IPS DF 19.7 (cell line): ENCODE data around the gene CELF4.

ENCODE experiments used
- DNase-seq: peaks from one replicate; pipeline ENCODE4 v3.0.0-alpha.2; 2013; ENCODE audit warnings: low read depth, low spot score

The CELF4 gene

DNA sequence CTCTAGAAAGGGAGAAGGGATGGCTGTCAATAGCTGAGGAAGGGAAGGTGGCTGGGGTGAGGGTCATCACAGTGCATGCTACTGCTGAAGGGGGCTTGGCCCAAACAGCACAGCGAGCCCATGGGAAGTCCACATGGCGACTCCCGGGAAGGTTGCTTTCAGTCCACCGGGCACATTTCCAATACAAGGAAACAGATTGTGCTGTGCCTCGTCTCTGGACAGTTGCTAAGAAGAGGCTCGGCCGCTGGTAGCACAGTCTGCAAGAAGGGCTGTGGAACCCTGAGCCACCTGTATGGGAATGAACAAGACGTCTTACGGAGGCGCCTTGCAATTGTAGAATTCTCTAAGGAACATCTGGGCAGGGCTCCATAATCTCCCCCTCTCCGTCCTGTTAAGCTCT, 123.1 kb downstream of the CELF4 start:
- DNase-seq = no peak

DNA sequence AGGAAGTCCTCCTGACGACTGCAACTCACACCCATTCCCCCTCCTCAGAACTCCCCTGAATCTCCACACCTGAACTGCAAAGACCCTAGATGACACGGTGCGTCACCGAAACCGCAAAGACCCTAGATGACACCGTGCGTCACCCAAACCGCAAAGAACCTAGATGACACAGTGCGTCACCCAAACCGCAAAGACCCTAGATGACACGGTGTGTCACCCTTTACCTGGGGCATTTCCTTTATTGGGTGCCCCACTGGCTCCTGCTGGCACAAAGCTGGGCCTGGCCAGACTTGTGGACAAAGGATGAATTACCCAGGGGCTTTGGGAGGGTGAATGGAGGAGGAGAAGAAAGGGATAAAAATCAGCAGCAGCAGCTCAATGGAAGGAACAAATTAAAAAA, 123.8 kb downstream of the CELF4 start:
- DNase-seq = no peak

DNA sequence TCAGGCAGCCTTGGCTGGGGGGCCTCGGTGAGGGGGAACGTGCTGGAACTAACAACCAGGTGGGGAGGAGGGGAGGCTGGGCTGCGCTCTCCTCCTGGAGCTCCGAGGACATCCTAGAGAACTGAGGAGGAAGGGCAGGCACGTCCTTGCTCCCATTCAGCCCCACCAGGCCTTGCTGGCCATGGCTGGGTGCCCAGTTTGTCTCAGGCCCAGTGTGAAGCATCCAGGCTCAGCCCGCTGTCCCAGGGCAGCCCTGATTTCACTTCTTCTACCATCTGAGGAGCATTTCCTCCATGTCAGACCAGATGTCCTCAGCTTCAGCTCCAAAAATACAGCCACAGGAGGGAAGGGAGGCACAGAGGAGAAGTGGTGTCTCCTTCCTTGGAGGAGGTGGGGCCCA, 125.4 kb downstream of the CELF4 start:
- no peak for DNase-seq

DNA sequence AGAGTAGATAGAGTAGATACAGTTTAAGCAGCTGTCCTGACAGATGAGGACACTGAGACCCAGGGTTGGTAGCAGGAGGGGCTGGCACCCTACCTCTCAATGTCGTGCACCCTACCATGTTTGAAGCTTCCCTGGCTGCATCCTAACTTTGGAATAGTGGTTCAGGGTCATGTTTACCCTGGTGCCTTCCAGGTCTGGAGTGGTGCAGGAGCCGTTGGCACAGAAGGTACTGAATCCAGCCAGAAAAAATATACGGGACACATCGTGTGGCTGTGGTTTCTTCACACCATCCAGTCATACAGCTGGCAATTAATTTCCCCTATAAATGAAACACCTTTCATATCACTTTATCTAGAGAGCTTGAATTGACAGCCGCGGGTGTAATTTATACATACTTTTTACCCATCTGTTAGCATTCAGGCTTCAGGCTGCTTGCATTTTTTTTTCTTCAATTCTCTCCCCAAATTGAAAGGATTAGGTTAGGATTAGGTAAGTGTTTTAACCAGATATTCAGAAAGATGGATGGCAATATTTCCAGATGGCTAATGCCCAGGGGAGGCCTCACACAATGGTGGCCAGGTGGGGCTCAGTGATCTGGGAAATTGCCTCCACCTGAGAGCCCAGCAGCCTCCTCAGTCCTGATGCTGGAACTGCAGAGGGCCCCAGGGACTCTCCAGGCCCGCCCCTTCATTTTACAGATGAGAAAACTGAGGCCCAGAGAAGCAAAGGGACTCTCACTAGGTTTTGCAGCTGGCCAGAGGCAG, 127.0 kb downstream of the CELF4 start:
- DNase-seq = no peak

DNA sequence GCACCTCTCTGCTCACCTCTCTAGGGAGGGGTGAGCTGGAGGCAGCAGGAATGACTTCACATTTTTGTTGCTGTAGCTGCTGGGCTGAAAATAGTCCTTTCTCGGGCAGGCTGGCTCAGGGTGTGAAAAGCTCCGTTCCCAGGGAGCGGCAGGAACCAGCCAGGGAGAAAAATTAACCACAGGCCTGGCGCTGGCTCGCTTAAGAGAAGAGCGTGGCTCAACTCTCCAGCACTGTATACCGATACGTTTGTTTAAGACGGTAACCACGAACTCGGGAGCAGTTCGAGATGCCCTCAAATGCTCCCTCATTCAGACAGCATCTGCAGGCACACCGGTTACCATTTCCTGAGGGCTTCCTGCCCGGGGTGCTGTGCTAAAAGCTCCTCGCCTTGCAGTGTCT, 129.6 kb downstream of the CELF4 start:
- no peak for DNase-seq

DNA sequence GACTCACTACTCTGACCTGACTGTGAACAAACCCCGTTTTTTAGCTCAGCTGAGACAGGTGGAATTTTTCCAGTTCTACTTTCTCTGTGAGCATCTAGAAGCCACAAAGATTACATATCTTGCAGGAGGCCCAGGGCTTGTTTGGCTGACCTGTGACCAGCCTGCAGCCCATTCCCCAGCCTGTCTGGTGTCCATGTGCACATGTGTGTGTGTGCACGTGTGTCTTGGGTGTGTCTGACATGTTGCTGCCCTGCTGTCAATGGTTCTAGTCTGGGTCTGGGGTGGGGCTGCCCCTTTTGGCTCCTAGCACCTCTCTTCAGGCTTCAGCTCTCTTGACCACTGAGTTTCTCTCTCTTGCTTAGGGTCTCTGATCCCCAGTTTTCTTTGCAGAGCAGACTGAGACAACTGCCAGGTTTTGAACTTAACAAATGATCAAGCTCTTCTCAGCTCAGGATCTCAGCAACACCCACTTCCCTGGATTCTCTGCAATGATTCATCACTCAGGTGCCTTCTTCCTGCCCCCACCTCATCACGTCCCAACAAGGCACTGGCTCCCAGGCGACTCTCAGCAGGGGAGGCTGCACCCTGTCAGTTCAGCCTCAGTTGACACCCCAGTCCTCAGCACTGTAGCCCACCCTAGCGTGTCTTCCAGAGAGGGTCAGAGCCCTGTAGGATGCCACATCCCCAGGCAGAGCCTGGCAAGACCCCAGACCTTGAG, 130.3 kb downstream of the CELF4 start:
- DNase-seq = no peak

DNA sequence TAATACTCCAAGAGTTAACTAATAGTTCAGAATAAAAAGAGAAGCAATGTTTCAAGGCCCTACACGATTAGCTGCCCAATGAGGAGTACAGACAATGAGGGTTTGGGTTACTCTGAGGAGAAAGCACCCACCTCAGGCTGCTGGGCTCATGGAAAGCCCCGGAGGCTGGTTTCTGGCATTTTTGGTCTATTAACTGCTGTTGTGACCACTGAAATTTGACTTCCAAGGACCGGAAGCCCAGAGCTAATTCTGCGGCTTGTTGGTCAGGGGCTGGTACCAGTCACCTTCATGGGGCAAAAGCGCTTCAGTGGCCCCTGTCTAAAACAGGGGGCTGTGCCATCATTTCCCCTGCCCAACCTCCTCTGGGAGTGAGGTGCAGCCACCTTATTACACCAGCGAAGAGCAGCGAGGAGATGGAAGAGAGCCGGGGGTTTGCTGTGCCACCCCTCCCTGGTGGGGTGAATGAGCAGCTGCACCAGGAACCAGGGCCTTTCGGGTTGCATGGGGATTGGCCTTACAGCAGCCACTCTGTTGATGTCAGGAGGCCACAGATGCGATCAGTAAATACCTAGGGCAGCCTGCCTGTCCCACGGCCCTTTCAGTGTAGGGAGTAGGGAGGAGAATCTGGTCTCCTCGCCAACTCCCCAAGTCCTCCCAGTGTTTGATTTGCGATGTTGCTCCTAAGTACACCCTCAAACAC, 131.3 kb downstream of the CELF4 start:
- DNase-seq = no peak

DNA sequence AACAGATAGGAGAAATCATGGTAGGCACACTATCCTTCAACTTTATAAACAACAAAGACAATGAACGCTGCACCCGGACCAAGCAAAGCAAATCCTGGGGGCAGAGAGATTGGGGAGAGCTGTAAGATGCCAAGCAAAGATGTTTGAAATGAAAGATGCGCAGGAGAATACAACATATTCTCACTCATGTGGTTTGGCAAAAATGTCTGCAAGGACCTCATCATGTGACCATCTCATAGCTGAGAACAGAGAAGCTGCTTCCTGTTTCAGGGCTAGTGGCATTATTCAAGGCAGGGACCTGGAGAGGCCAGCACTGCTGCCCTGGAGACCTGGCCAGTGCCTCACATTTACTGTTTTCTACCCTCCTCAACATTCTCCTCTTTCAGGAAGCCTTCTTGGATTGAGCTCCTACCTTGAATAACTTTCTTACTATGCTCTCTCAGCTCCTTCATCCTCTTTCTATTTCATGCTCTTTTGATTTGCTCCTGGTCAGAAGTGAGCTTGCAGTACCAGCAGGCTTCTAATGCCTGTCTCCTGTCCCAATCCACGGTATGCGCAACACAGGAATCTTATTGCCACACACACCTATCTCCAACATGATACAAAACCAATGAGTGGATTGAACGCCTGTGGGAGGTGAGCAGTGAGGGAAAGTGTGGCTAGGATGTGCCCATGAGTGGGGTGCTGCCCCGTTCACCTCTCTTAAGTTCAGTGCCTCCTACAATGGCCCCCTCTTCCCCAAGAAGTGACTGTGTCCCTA, 133.0 kb downstream of the CELF4 start:
- no peak for DNase-seq

DNA sequence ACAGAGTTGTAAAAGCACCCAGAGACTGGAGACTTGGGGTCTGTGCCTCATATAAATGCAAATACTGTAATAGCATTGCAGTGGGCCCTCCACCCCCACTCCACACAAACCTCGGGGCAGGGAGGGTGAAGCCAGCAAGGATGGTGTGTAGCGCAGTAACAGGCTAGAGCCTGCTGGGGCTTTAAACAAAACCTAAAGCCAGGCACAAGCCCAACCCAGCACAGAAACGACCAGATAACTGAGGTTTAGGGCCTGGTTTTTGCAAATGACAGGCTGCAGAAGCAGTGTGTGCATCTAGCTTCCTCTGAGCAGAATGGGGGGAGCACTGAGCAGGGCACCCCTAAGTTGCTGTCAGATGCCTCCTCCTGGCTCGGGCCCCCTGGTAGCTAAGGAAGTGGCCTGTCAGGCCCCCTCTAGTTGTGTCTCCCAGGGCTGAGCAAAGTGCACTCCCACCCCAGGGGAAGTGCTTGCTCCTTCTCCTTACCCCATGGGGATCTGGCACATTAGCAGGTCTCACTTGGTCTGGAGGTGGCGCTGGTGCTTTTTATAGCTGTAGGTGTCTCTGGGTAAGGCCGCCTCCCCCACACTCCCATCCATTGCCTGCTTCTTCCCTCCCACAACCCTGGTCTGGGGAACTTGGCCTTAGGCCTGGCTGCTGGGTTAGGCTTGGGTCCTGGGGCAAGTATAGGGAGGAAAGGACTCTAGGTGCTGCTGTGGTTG, 135.1 kb downstream of the CELF4 start:
- DNase-seq = peak; percentile 38

DNA sequence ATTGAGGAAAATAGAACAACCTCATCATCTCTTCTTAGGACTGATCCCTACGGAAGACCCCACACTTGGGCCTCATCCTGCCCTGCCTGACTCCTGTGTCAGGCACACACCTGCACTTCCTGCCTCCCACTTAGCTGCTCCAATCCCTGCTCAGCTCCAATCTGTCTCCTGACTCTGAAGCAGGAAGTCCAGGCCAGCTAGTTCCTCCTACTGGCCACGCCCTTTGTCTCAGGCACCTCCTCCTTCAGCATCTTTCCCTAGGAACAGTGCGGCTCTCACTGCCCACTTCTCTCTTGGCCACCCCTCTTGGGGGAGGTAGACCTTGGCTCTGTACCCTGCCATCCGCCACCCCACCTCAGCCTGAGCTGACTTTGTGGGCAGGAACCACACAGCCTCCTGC, 135.8 kb downstream of the CELF4 start:
- DNase-seq = no peak

DNA sequence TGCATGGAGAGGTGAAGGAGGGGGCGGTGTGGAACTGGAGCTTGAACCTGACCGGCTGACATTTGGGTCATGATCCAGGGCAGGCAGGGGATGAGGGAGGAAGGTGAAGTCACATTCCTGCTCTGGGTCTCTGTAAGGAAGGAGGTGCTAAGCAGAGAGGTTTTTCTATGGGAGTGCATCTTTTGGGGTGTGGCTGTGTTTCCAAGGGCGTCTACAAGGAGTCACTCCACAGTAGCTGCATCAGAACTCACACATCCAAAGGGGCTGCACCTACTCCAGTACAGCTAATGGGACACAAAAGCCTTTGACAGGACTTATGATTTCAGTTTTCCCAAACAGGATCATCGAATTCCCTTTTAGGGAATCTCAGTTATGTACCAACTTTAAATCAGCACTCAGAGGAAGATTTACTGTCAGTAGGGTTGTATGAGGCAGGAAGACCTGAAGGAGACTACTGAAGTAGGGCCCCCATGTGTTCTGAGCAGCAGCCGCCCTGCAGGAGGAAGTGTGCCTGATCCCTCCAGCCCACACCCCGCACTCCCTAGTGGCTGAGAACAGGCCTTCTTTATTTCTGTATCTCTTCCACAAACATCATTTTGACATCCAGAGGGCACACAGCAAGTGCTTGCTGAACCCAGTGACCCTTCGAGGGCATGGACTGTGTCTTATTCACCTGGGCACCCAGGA, 137.2 kb downstream of the CELF4 start:
- DNase-seq = no peak

DNA sequence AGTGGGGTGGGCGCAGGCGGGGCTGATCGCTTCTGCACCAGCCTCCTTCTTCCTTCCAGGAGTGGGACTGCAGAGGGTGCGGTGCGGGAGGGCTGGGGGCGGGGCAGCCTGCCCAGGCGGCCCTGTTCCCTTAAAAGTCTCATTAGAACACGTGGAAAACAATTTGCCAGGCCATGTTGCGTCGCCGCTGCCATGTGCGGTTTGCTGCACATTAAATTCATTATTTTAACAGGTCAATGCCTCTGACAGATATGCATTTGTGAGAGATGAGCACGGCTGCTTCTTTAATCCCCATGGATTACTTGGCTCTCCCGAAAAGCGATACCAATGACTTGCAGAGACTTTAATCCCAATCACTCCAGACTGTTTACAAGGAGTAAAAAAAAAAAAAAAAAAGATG, 139.0 kb downstream of the CELF4 start:
- DNase-seq = no peak

DNA sequence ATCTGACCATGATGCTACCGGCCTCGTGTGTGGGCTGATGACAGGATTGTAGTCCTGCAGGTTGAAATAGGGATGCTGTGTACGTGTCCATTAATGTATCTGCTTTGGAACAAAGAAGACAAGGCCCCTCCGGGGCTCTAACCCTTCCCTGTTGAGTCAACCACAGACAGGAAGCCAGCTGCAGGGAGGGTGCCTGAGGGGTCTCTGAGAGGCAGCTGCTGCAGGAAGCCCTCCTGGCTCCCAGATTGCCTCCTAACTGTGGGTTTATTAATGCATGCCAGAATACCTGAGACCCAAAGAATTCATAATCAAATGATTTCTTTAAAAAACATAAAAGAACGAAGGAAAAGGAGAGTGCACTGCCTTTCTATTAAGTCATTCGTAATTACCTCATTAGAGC, 140.4 kb downstream of the CELF4 start:
- no peak for DNase-seq

DNA sequence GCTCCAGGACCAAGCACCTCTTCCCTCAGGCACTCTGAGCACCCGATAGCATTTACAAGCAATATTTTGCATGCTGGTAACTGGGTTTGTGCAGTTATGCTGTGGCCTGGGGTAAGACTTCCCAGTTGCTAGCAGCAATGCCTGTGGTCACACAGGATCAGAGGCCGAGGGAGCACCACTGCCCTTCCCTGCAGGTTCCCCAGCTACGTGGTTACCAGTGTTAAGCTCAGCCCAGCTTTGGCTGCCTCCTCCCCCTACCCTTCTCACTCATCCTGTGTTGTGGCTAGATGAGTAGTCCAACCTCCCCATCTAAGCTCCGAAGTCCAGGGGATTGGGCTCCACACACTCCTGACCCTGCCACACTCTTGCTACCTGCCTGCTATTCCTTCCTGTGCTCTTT, 141.1 kb downstream of the CELF4 start:
- DNase-seq = no peak

DNA sequence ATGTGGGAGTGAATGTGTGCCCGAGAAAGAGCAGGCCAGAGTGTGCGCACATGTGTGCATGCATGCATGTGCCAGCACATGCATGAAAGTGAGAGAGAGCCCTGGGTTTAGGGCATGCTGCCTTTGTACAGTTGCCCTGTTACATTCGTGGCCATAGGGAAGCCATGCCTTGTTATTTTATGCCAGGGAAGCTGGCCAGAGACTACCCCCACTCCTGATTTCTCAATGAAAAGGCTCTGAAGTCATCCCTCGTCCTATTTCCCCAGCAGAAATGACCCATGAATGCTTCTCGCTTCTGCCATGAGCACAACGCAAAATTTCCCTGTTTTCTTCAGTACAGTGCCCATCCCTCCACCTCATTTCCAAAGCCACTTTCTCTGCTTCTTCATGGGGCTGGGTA, 143.0 kb downstream of the CELF4 start:
- no peak for DNase-seq

DNA sequence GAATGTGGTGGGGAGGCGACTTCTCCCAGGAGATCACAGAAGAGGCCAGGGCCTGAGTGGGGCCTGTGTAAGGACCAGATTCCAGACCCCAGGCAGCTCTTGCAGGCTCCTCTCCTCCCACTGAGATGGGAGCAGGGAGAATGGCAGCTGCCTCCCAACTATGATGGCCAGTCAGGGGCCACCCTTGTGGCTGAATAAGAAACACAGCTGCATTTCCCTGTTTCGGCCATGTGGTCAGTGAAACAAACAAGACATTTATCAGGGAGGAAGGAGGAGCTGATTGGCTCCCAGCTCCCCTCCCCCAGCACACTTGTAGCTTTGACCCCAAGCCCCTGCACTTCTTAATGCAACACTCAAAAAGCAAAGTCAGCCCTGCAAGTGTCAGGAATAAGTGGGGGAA, 143.5 kb downstream of the CELF4 start:
- no peak for DNase-seq

DNA sequence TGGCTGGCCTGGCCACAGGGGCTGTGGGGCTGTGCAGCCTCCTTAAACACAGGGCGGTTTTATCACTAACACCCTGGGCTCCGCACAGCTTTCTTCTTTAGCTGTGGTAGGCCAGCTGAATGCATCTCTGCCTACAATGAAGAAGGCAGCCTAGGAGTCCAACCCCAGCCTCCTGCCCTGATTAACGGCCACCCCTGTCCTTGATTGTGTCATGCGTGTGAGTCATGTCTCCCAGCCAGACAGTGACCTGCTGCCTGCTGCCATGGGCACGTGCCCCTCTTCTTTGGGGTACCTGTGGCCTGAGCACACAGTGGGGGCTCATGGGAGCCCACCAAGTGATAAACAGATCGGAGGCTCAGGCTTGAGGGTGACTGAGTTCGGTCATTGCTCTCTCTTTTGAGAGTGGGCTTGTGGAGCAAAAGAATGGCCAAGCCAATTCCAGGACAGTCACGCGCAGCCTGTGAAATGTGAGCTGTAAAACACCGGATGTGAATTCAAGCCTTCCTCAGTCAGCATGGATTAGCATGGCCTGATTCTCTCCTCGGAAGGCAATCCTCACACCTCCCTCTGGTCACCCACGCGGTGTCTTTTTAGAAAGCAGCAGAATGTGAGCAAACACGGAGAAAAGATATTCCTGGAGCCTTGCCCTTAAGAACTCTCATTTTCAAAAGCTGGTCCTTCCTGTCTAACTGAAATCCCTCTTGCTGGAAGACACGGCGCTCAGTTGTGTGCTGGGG, 144.1 kb downstream of the CELF4 start:
- no peak for DNase-seq

DNA sequence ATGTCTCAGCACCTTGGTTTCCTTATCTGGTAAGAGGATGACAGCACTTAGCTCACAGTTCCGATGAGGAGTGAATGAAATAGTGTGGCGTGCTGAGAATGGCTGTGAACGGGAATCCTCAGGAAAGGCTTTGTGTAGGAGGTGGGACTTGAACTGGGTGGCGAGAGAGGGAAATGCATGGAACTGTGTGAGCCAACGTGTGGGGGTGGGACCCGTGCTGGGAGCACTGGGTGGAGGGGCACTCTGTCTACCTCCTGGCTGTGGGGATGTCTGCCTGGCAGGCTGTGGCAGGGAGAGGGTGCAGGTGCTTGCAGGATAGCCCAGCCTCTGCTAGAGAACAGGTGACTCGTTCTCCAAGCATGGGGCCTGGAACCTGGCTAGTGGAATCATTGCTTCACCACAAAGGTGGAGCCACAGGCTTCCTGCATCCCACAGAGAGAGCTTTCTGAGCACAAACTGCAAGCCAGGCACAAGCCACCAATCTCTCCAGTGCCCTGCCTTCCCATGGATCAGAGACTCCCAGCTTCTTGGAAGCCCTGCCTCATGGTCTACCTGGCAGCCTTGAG, 145.2 kb downstream of the CELF4 start:
- DNase-seq = no peak

DNA sequence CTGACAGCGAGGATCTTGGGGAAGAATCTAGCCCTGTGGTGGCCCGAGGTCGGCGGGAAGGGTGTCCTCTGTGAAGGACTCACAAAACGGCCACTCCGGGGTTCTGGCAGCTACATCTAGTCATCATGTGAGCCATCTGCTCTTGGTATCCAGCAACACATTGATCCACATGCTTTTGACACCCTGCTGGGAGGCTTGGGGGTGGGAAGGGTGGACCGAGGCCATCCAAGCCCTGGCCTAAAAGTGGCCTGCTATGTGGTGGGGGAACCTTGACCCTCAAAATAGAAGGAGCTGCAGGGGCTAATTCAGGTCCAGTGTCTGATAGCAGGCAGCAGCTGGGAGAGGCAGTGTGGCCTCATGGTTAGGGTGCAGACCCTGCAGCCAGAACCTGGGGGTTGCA, 145.7 kb downstream of the CELF4 start:
- no peak for DNase-seq

DNA sequence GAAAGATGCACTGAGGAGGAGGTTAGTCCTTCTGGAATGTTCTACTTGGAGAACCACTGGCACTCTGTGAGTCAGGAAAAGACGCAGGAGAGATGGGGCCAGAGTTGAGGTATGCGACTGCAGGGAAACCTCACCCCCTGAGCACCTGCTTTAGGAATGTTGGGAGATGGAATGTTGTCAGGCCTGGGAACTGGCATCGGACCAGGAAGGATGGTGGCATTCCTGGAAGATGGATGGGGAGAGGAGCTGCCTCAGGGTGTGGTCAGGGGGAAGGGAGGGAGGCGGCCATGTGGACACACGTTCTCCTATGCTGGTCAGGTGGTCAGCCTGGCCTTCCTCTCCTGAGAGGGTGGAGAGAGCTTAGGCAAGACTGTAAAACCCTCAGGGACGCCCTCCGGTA, 146.3 kb downstream of the CELF4 start:
- DNase-seq = no peak
